Medulla oblongata (tissue), 1 donor: ENCODE measurements around the gene MYL7.
"Not testable (repeated sequence)": the region's sequence is repeated elsewhere in the genome, so short reads cannot be mapped to it uniquely, and the experiment has no call there.

Source experiments
- DNase-seq: peaks from one replicate; pipeline ENCODE4 v3.0.0-alpha.2; 2015; ENCODE audit errors: extremely low spot score

MYL7 gene

GRCh38 chr7:44132039-44132438 lies 9.1 kb downstream of the MYL7 start:
- no peak for DNase-seq

GRCh38 chr7:44131173-44132029 lies 9.7 kb downstream of the MYL7 start:
- no peak for DNase-seq

GRCh38 chr7:44128721-44129582 lies 12.2 kb downstream of the MYL7 start:
- no peak for DNase-seq

GRCh38 chr7:44127161-44127560 lies 14.0 kb downstream of the MYL7 start:
- DNase-seq, result no peak

GRCh38 chr7:44126574-44126973 lies 14.6 kb downstream of the MYL7 start:
- not testable (repeated sequence) for DNase-seq

- DNase-seq, result no peak
Observed at GRCh38 chr7:44124822-44125202, 16.3 kb downstream of the MYL7 start.

- peak; percentile 98 for DNase-seq
Observed at GRCh38 chr7:44123190-44124003, 17.7 kb downstream of the MYL7 start, which contains the start of gene POLD2. Gene POLD2 (minus strand): TSS chr7:44123548. CDS start chr7:44122053, 1,495 bp downstream.

GRCh38 chr7:44122529-44122928 lies 18.6 kb downstream of the MYL7 start:
- DNase-seq, result no peak

GRCh38 chr7:44121761-44122420 lies 19.2 kb downstream of the MYL7 start:
- DNase-seq, result no peak

- DNase-seq, result no peak
Observed at GRCh38 chr7:44120395-44120794, 20.7 kb downstream of the MYL7 start.

- DNase-seq, result no peak
Observed at GRCh38 chr7:44119829-44120380, 21.2 kb downstream of the MYL7 start.

- no peak for DNase-seq
Observed at GRCh38 chr7:44117801-44118429, 23.2 kb downstream of the MYL7 start.

- no peak for DNase-seq
Observed at GRCh38 chr7:44116789-44117666, 24.1 kb downstream of the MYL7 start.

- no peak for DNase-seq
Observed at GRCh38 chr7:44116087-44116788, 24.9 kb downstream of the MYL7 start.

- peak; percentile 93 for DNase-seq
Observed at GRCh38 chr7:44114586-44115310, 26.4 kb downstream of the MYL7 start.

GRCh38 chr7:44113764-44114354 lies 27.3 kb downstream of the MYL7 start:
- no peak for DNase-seq

GRCh38 chr7:44112997-44113763 lies 28.0 kb downstream of the MYL7 start:
- DNase-seq, result no peak
